BLaER1 treated with 17β-estradiol and CSF1 and Interleukin-3, amounts not matched to agents 10 nM and 100 nM (cell line): ENCODE data around the gene GMDS.

ENCODE experiments used
- H3K27ac ChIP-seq, 11 experiments: shearing (Covaris generic); formaldehyde crosslinking; 2 replicates each; pipeline ENCODE4 v1.8.1; 2022
- H3K27me3 ChIP-seq, 11 experiments: shearing (Covaris generic); formaldehyde crosslinking; 2 replicates each; pipeline ENCODE4 v1.8.1; 2022
- H3K36me3 ChIP-seq, 11 experiments: shearing (Covaris generic); formaldehyde crosslinking; 2 replicates each; pipeline ENCODE4 v1.8.1; 2022
- H3K4me1 ChIP-seq, 10 experiments: shearing (Covaris generic); formaldehyde crosslinking; 2 replicates each; pipeline ENCODE4 v1.8.1; 2022
- H3K4me2 ChIP-seq, 11 experiments: shearing (Covaris generic); formaldehyde crosslinking; 2 replicates each; pipeline ENCODE4 v1.8.1; 2022
- H3K4me3 ChIP-seq, 10 experiments: shearing (Covaris generic); formaldehyde crosslinking; 2 replicates each; pipeline ENCODE4 v1.8.1; 2022
- H3K9ac ChIP-seq, 11 experiments: shearing (Covaris generic); formaldehyde crosslinking; 2 replicates each; pipeline ENCODE4 v1.8.1; 2022
- H3K9me3 ChIP-seq, 11 experiments: shearing (Covaris generic); formaldehyde crosslinking; replicated peaks in 1 of 11; 2 replicates each; pipeline ENCODE4 v1.8.1; 2022
- H4K20me1 ChIP-seq, 11 experiments: shearing (Covaris generic); formaldehyde crosslinking; 2 replicates each; pipeline ENCODE4 v1.8.1; 2022
- Cebpa-rat ChIP-seq, 11 experiments: shearing (Covaris generic); IDR thresholded peaks; 2 replicates each; pipeline ENCODE4 v1.8.1; 2022

Gene GMDS

DNA sequence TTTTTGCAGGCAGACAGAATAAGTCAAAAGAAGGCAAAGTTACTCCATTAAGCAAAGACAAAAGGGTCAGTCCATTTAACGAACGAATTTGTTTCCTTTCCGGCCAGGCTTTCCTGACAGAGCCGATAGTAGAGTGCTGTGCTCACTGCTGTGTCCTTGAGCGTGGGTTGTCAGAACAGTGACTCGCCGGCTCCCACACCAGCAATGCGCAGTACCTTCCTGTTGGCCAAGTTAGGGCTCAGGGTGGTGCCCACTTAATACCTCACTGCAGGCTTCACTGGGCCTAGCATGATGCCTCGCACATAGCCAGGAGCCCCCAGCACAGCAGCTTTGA lies 341.0 kb downstream of the GMDS start:
- Histone ChIP-seq H3K9ac (no peak overlapping the region), H3K27me3 (no peaks in the 10 kb centered on the region), H3K4me2 (no peak overlapping the region), H3K4me1 (no peaks in the 10 kb centered on the region), H3K36me3 (peaks cover 0 to 4% (median 0%) of the 10 kb centered on the region in 11 experiments; a peak in 3 of 22 replicates), H4K20me1 (no peaks in the 10 kb centered on the region), H3K27ac (no peak overlapping the region), H3K9me3 (no peaks in the 10 kb centered on the region), H3K4me3 (no peak overlapping the region)
- TF ChIP-seq Cebpa-rat (IDR thresholded peaks at IDR 0.05) = no peak

DNA sequence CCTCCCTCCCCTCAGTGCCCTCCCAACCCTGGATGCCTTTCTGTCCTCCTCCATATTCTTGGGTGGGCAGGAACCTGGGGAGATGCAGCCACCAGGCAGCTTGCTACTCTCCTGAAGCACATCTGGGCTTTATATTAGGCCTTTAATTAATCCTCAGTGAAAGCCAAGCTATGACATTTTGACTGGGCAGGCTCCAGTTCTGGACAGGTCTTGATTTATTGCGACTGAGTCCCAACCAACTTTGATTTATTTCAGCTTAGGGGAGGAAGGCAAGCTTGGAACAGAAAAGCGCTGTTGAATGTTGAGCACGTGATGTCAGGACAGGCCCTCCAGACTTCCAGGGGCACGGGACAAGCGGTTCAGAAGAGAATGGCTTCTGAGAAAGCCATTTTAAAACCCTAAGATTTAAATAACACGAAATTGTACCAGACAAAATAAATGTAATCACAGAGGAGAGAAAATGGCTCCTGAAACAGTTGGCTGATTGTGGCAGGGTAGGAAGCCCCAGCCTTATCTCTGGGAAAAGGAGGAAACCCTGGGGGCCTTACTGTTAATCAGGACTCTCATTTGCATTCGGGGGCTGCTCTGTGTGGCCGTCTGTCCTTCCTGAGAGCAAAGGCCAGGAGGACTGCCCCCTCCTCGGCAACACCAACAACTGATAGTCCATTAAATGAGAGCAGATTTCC lies 341.5 kb downstream of the GMDS start:
- Histone ChIP-seq H3K9me3 (no peaks in the 10 kb centered on the region), H3K27ac (no peak overlapping the region), H3K4me3 (no peak overlapping the region), H4K20me1 (no peaks in the 10 kb centered on the region), H3K4me2 (no peak overlapping the region), H3K27me3 (no peaks in the 10 kb centered on the region), H3K4me1 (no peaks in the 10 kb centered on the region), H3K9ac (no peak overlapping the region), H3K36me3 (no peaks in the 10 kb centered on the region; a peak in 1 of 22 replicates)
- TF ChIP-seq Cebpa-rat (IDR thresholded peaks at IDR 0.05) = no peak

DNA sequence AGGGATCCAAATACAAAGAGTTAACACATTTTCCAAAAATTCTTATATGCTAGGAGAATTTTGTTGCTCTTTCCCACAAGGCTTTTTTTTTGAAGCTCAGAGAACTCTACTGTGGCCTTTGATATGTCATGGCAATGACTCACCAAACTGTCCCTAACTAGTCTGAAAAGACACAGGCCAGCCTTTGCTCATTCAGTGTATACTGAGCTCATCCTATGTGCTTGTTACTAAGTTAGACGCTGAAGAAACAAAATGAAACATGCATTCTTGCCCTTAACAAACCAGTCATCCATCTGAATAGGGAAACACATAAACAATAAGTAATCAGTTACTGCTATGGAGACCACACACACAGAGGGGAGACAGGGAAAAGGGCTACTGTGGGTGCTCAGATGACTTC lies 343.8 kb downstream of the GMDS start:
- H3K27ac ChIP-seq = no peak overlapping the region
- no peak overlapping the region for H3K9ac ChIP-seq
- no peaks in the 10 kb centered on the region for H3K4me1 ChIP-seq
- no peaks in the 10 kb centered on the region; a peak in 1 of 22 replicates for H3K36me3 ChIP-seq
- no peak for TF ChIP-seq Cebpa-rat (IDR thresholded peaks at IDR 0.05)
- no peaks in the 10 kb centered on the region for H4K20me1 ChIP-seq
- no peak overlapping the region for H3K4me2 ChIP-seq
- no peak overlapping the region for H3K4me3 ChIP-seq
- H3K9me3 ChIP-seq = no peaks in the 10 kb centered on the region
- no peaks in the 10 kb centered on the region for H3K27me3 ChIP-seq

DNA sequence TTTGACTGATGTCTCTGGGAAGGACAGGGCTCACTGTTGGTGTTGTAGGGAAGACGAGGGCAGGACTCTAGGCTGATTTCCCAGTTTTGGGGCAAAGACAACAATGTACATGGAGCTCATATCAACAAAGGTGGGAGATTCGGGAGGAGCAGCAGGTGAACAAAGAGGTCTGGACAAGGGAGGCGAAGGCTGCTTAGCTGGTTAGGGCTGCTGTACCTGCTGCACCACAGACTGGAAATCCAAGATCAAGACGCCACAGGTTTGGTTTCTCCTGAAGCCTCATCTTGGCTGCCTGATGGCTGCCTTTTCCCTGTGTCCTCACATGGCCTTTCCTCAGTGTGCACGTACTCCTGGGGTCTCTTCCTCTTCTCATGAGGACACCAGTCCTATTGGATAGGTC lies 348.5 kb downstream of the GMDS start:
- 0 out of 22 replicates have a peak, but pooled peaks cover 0 to 9% (median 0%) of the 10 kb centered on the region in 11 experiments for H3K9me3 ChIP-seq
- no peaks in the 10 kb centered on the region for H3K27me3 ChIP-seq
- TF ChIP-seq Cebpa-rat (IDR thresholded peaks at IDR 0.05) = no peak
- H3K36me3 ChIP-seq = 0 out of 22 replicates have a peak, but pooled peaks cover 0 to 3% (median 0%) of the 10 kb centered on the region in 11 experiments
- H3K4me3 ChIP-seq = no peak overlapping the region
- H3K4me2 ChIP-seq = no peak overlapping the region
- H3K27ac ChIP-seq = no peak overlapping the region
- no peak overlapping the region for H3K9ac ChIP-seq
- no peaks in the 10 kb centered on the region for H3K4me1 ChIP-seq
- no peaks in the 10 kb centered on the region for H4K20me1 ChIP-seq

DNA sequence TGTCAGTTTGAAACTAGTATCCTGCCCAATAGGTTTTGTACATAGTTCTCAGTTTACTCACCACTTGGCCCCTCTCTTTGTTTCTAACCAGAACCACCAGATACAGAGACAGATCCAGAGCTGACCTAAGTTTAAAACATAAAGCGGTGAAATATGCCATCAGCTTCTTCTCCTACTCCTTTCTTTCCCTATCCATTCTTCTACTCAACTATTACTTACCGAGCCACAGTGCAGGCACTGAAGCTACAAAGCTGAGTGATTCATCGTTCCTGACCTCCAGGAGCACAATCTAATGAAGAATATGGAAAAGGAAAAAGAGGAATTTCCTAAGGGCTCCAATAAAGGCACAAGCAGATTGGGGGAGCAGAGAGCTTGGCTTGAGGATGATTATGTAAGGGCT lies 349.7 kb downstream of the GMDS start:
- Histone ChIP-seq H3K36me3 (0 out of 22 replicates have a peak, but pooled peaks cover 0 to 3% (median 0%) of the 10 kb centered on the region in 11 experiments), H4K20me1 (no peaks in the 10 kb centered on the region), H3K4me3 (no peak overlapping the region), H3K27ac (no peak overlapping the region), H3K9me3 (peaks cover 0 to 19% (median 9%) of the 10 kb centered on the region in 11 experiments; a peak in 16 of 22 replicates), H3K9ac (no peak overlapping the region), H3K27me3 (no peaks in the 10 kb centered on the region), H3K4me2 (no peak overlapping the region), H3K4me1 (peaks cover 0 to 10% (median 0%) of the 10 kb centered on the region in 10 experiments; a peak in 4 of 20 replicates)
- no peak for TF ChIP-seq Cebpa-rat (IDR thresholded peaks at IDR 0.05)

DNA sequence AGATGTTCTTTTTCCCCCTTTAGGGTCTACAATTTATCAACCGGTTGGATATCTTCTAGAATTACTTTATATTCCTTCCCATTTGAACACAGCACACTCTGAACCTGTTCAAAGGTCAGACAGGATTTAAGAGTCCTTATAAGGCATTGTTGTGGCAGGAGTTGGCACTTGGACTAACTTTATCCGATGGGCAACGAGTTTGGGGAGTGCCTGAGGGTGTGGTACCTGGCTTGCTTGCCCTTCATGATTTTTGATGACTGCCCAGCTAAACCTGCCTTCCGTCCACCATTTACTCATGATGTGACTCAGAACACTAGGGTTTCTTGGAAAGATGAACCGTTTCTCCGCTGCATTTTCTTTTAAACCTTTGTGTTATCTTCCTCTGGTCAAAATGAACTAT lies 350.5 kb downstream of the GMDS start:
- Histone ChIP-seq H3K9me3 (peaks cover 6 to 27% (median 17%) of the 10 kb centered on the region in 11 experiments), H4K20me1 (no peaks in the 10 kb centered on the region), H3K27me3 (no peaks in the 10 kb centered on the region), H3K4me3 (no peak overlapping the region), H3K36me3 (peaks cover 0 to 5% (median 0%) of the 10 kb centered on the region in 11 experiments; a peak in 4 of 22 replicates), H3K4me1 (peaks cover 0 to 18% (median 0%) of the 10 kb centered on the region in 10 experiments; a peak in 4 of 20 replicates), H3K4me2 (no peak overlapping the region), H3K9ac (no peak overlapping the region), H3K27ac (no peak overlapping the region)
- TF ChIP-seq Cebpa-rat (IDR thresholded peaks at IDR 0.05) = no peak

DNA sequence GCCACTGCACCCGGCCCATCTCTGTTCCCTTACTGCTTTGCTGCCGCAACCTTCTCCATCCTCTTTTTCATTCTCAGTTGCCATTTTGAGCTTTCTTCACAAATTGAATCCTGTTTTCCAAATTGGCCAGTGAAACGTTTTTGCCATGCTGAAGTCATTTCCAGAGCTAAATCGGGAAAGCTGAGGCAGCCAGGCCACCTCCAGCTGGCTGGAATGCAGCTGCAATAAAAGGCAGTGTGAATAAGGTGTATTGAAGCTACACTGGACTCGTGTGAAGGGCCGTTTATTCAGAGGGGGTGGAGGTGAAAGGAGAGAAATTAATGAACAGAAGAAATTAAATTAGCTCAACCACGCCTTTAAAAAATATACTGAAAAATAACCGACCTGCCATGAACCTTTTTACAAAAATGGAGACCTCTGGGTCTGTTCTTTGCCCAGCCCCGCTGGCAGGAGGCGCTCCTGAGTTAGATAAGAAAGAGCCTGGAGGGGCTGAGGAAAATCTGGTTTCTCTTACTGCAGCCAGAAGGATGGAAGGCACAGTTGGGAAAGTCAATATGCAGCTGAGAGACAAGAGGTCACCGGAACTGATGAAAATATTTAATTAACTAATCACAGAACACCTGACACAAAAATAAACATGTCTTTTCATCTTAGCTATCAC lies 351.8 kb downstream of the GMDS start:
- Histone ChIP-seq H3K4me3 (no peak overlapping the region), H3K27ac (no peak overlapping the region), H3K27me3 (no peaks in the 10 kb centered on the region), H4K20me1 (no peaks in the 10 kb centered on the region), H3K9ac (no peak overlapping the region), H3K4me2 (no peak overlapping the region), H3K4me1 (peaks cover 0 to 18% (median 0%) of the 10 kb centered on the region in 10 experiments; a peak in 4 of 20 replicates), H3K9me3 (peaks cover 16 to 40% (median 30%) of the 10 kb centered on the region in 11 experiments), H3K36me3 (peaks cover 0 to 14% (median 3%) of the 10 kb centered on the region in 11 experiments; a peak in 5 of 22 replicates)
- TF ChIP-seq Cebpa-rat (IDR thresholded peaks at IDR 0.05) = no peak

DNA sequence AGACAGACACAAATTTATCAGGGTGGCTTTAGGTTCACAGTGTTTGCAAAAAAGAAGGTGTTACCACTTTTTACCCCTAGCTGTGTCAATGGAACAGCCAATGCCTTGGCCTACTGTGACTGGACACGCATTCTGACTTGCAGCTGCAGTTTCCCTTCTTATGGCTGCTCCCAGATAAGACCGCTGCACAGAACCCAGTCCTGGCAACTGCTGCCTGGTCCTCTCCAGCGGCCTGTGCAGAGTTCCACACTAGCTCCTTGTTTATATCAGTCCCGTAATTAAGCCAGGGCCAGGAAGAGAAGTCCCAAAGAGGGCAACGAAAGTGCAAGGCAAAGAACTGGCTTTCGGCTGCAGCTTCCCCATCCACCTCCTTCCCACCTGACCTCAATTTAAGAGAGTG lies 352.7 kb downstream of the GMDS start:
- peaks cover 16 to 49% (median 35%) of the 10 kb centered on the region in 11 experiments for H3K9me3 ChIP-seq
- peaks cover 0 to 18% (median 0%) of the 10 kb centered on the region in 10 experiments; a peak in 4 of 20 replicates for H3K4me1 ChIP-seq
- TF ChIP-seq Cebpa-rat (IDR thresholded peaks at IDR 0.05) = no peak
- H3K36me3 ChIP-seq = peaks cover 0 to 14% (median 6%) of the 10 kb centered on the region in 11 experiments; a peak in 5 of 22 replicates
- no peak overlapping the region for H3K4me3 ChIP-seq
- H3K4me2 ChIP-seq = no peak overlapping the region
- no peak overlapping the region for H3K27ac ChIP-seq
- no peaks in the 10 kb centered on the region for H4K20me1 ChIP-seq
- H3K27me3 ChIP-seq = no peaks in the 10 kb centered on the region
- no peak overlapping the region for H3K9ac ChIP-seq

DNA sequence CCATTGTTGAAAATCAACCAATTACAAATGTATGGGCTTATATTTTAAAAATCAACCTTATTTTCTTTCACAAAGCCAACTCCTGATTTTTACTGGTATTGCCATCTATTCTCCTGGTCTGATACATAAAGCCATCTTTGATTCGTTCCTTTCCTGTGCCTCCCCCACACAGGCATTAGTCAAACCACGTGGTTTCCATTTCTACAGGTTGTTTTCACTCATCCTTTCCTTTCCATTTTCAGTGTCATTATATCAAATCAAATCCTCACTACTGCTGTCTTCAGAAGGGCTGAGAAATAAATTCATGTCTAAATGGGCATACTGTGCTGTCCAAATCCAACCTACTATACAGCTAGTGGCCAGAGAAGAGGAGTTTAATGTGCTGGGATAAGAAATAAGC lies 354.4 kb downstream of the GMDS start:
- Histone ChIP-seq H3K9ac (no peak overlapping the region), H3K9me3 (peaks cover 16 to 49% (median 35%) of the 10 kb centered on the region in 11 experiments), H3K4me3 (no peak overlapping the region), H3K4me2 (no peak overlapping the region; a peak in 1 of 22 replicates), H3K36me3 (peaks cover 0 to 14% (median 6%) of the 10 kb centered on the region in 11 experiments; a peak in 5 of 22 replicates), H4K20me1 (no peaks in the 10 kb centered on the region), H3K4me1 (peaks cover 0 to 18% (median 0%) of the 10 kb centered on the region in 10 experiments; a peak in 4 of 20 replicates), H3K27me3 (no peaks in the 10 kb centered on the region), H3K27ac (no peak overlapping the region)
- no peak for TF ChIP-seq Cebpa-rat (IDR thresholded peaks at IDR 0.05)
